Measurements from ENCODE around the gene FMN1.

The FMN1 gene

DNA sequence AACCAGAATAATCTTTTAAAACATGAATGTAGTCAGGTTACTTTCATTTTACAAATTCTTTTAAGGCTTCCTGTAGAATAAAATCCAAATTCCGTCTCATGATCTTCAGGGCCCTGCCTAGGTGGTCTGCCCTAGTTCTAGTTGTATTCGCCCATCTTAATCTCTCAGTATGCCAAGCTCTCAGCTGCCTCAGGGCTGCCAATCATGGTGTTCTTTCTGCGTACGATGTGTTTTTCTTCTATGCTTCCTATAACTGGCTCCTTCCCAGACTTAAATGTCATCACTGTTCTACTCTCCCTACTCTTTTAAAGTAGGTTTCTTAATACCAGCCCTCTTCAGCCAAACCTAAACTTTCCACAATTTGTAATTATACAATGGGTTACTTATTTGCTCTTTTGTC is 369.3 kb downstream of the FMN1 start:
- H4K8ac ChIP-seq (ENCODE audit: low read depth, low read length) = no peak overlapping the region
- H3K23ac ChIP-seq (ENCODE audit: low read length) = no peak overlapping the region
- peaks cover 2 to 7% of the 10 kb centered on the region in 2 experiments for H3K4me1 ChIP-seq (ENCODE audit: control insufficient read depth in 1 of 2, insufficient read depth in 2 of 2, low read length in 2 of 2)
- no peak overlapping the region for H3K4me2 ChIP-seq (ENCODE audit: low read length)
- H3K27me3 ChIP-seq (ENCODE audit: insufficient read depth, low read length) = no peaks in the 10 kb centered on the region
- no peak overlapping the region for H3K9ac ChIP-seq (ENCODE audit: low read length)
- no peaks in the 10 kb centered on the region for H3K9me3 ChIP-seq (ENCODE audit: insufficient read depth, low read depth, low read length)
- peaks cover 6% of the 10 kb centered on the region for H3K79me1 ChIP-seq (ENCODE audit: low read length)
- H3K36me3 ChIP-seq (ENCODE audit: control insufficient read depth in 1 of 2, insufficient read depth in 2 of 2, low read length in 2 of 2) = no peaks in the 10 kb centered on the region
- H4K12ac ChIP-seq (ENCODE audit: low read depth, low read length) = no peak overlapping the region
- H3K4ac ChIP-seq (ENCODE audit: low read depth, low read length) = no peak overlapping the region
- peak overlapping the region; percentile 56 for H2BK120ac ChIP-seq (ENCODE audit: insufficient read depth, low read length, poor library complexity)
- no peak overlapping the region for H3K14ac ChIP-seq (ENCODE audit: low read length)
- WGBS (ENCODE audit: extremely low coverage, insufficient coverage, insufficient read length) = no CpG with 5 or more reads among the region's 4 CpGs
- no peak overlapping the region for H2AFZ ChIP-seq (ENCODE audit: insufficient read depth, low read length, poor library complexity)
- H4K91ac ChIP-seq (ENCODE audit: low read depth, low read length) = peak overlapping the region; percentile 45
- DNase-seq = no peak
- no peak overlapping the region for H3K18ac ChIP-seq (ENCODE audit: low read length)
- no peak overlapping the region for H2BK12ac ChIP-seq (ENCODE audit: low read length)
- H3K79me2 ChIP-seq (ENCODE audit: control insufficient read depth, insufficient read depth, low read length, poor library complexity) = no peaks in the 10 kb centered on the region
- no peak overlapping the region for H2BK5ac ChIP-seq (ENCODE audit: low read depth, low read length, poor library complexity)
- peak overlapping the region; percentile 7 for H3K27ac ChIP-seq (ENCODE audit: low read depth, low read length)
- no peak overlapping the region for H3K4me3 ChIP-seq (ENCODE audit: low read depth, low read length)
- no peak overlapping the region for H2AK5ac ChIP-seq (ENCODE audit: low read length)

DNA sequence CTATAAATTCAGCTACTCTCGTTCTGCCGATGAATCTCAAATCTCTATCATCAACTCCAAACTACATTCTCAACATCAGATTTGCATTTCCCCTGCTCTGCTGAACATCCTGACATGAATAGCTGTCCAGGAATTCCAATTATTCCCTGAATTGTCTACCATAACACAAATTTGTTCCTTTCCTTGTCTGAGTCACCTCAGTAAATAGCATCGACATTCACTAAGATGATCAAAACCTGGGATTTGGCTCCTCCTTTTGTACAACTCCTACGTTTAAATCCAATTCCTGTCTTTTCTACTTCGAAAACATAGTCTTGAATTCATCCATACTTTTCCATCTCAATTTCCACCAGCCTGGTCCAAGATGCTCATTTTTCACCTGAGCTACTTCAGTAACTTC is 369.7 kb downstream of the FMN1 start:
- H2AFZ ChIP-seq (ENCODE audit: insufficient read depth, low read length, poor library complexity) = no peak overlapping the region
- no peak overlapping the region for H2BK5ac ChIP-seq (ENCODE audit: low read depth, low read length, poor library complexity)
- H4K91ac ChIP-seq (ENCODE audit: low read depth, low read length) = no peak overlapping the region
- no peak overlapping the region for H2AK5ac ChIP-seq (ENCODE audit: low read length)
- no peak overlapping the region for H2BK12ac ChIP-seq (ENCODE audit: low read length)
- 100% methylated on average over 2 of the region's 5 CpGs for WGBS (ENCODE audit: extremely low coverage, insufficient coverage, insufficient read length)
- H4K12ac ChIP-seq (ENCODE audit: low read depth, low read length) = no peak overlapping the region
- peaks cover 2 to 7% of the 10 kb centered on the region in 2 experiments for H3K4me1 ChIP-seq (ENCODE audit: control insufficient read depth in 1 of 2, insufficient read depth in 2 of 2, low read length in 2 of 2)
- no peaks in the 10 kb centered on the region for H3K27me3 ChIP-seq (ENCODE audit: insufficient read depth, low read length)
- no peak overlapping the region for H3K4me3 ChIP-seq (ENCODE audit: low read depth, low read length)
- H4K8ac ChIP-seq (ENCODE audit: low read depth, low read length) = no peak overlapping the region
- H2BK120ac ChIP-seq (ENCODE audit: insufficient read depth, low read length, poor library complexity) = no peak overlapping the region
- no peak overlapping the region for H3K23ac ChIP-seq (ENCODE audit: low read length)
- peak; percentile 31 to 85 for DNase-seq
- H3K18ac ChIP-seq (ENCODE audit: low read length) = no peak overlapping the region
- peaks cover 6% of the 10 kb centered on the region for H3K79me1 ChIP-seq (ENCODE audit: low read length)
- H3K4me2 ChIP-seq (ENCODE audit: low read length) = no peak overlapping the region
- H3K27ac ChIP-seq (ENCODE audit: low read depth, low read length) = peak overlapping the region; percentile 14
- H3K9ac ChIP-seq (ENCODE audit: low read length) = no peak overlapping the region
- H3K14ac ChIP-seq (ENCODE audit: low read length) = no peak overlapping the region
- H3K36me3 ChIP-seq (ENCODE audit: control insufficient read depth in 1 of 2, insufficient read depth in 2 of 2, low read length in 2 of 2) = no peaks in the 10 kb centered on the region
- H3K9me3 ChIP-seq (ENCODE audit: insufficient read depth, low read depth, low read length) = no peaks in the 10 kb centered on the region
- H3K79me2 ChIP-seq (ENCODE audit: control insufficient read depth, insufficient read depth, low read length, poor library complexity) = no peaks in the 10 kb centered on the region
- H3K4ac ChIP-seq (ENCODE audit: low read depth, low read length) = no peak overlapping the region

DNA sequence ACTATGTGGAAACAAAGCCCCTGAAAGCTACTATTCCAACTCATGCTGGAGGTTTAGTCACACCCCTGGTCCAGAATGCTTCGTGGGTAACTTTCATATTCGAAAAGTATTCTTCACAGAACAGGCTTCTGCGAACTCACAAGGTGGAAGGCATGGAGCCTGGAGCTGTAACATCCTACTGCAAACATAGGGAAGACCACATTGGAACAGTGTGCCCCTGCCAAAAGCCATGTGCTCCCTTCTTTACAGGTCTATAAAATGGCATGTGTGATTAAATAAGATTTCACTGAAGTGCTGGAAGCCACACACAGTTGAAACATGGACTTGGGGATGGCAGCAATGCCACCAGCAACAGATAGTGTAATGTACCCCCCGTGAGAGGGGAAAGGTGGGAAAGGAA is 370.8 kb downstream of the FMN1 start:
- Histone ChIP-seq H3K18ac (ENCODE audit: low read length) (no peak overlapping the region), H4K8ac (ENCODE audit: low read depth, low read length) (no peak overlapping the region), H2AFZ (ENCODE audit: insufficient read depth, low read length, poor library complexity) (no peak overlapping the region), H2BK120ac (ENCODE audit: insufficient read depth, low read length, poor library complexity) (no peak overlapping the region), H3K4ac (ENCODE audit: low read depth, low read length) (no peak overlapping the region), H3K9ac (ENCODE audit: low read length) (no peak overlapping the region), H4K12ac (ENCODE audit: low read depth, low read length) (no peak overlapping the region), H3K4me1 (ENCODE audit: control insufficient read depth in 1 of 2, insufficient read depth in 2 of 2, low read length in 2 of 2) (peaks cover 2 to 7% of the 10 kb centered on the region in 2 experiments), H3K36me3 (ENCODE audit: control insufficient read depth in 1 of 2, insufficient read depth in 2 of 2, low read length in 2 of 2) (no peaks in the 10 kb centered on the region), H3K4me3 (ENCODE audit: low read depth, low read length) (no peak overlapping the region), H3K27me3 (ENCODE audit: insufficient read depth, low read length) (no peaks in the 10 kb centered on the region), H3K4me2 (ENCODE audit: low read length) (no peak overlapping the region), H2AK5ac (ENCODE audit: low read length) (peak overlapping the region; percentile 66), H4K91ac (ENCODE audit: low read depth, low read length) (no peak overlapping the region), H2BK5ac (ENCODE audit: low read depth, low read length, poor library complexity) (no peak overlapping the region), H3K23ac (ENCODE audit: low read length) (no peak overlapping the region), H3K79me1 (ENCODE audit: low read length) (peaks cover 6% of the 10 kb centered on the region), H3K9me3 (ENCODE audit: insufficient read depth, low read depth, low read length) (no peaks in the 10 kb centered on the region), H3K79me2 (ENCODE audit: control insufficient read depth, insufficient read depth, low read length, poor library complexity) (no peaks in the 10 kb centered on the region), H3K14ac (ENCODE audit: low read length) (no peak overlapping the region), H2BK12ac (ENCODE audit: low read length) (no peak overlapping the region), H3K27ac (ENCODE audit: low read depth, low read length) (no peak overlapping the region)
- no peak for DNase-seq
- whole genome bisulfite sequencing (ENCODE audit: extremely low coverage, insufficient coverage, insufficient read length) = no CpG with 5 or more reads among the region's 4 CpGs

DNA sequence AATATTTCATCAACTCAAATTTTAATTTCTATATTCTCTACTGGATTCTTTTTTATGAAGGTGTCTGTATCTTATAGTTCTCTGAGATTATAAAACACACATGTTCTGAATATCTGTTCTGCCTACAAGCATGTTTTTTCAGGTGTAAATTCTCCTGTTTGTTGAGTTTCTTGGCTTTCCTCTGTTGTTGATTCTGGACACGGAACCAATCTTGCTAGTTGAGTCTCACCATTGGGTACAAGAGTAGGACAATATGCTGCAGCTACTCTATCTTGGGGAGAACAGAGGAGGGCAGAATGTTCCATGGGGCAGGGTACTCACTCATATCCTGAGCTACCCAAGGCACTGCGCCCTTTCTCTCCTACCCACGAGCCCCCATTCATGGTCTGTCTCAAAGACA is 371.8 kb downstream of the FMN1 start:
- Histone ChIP-seq H3K9me3 (ENCODE audit: insufficient read depth, low read depth, low read length) (no peaks in the 10 kb centered on the region), H4K12ac (ENCODE audit: low read depth, low read length) (no peak overlapping the region), H3K36me3 (ENCODE audit: control insufficient read depth in 1 of 2, insufficient read depth in 2 of 2, low read length in 2 of 2) (no peaks in the 10 kb centered on the region), H3K18ac (ENCODE audit: low read length) (no peak overlapping the region), H4K8ac (ENCODE audit: low read depth, low read length) (no peak overlapping the region), H2BK12ac (ENCODE audit: low read length) (peak overlapping the region; percentile 71), H3K79me2 (ENCODE audit: control insufficient read depth, insufficient read depth, low read length, poor library complexity) (no peaks in the 10 kb centered on the region), H3K27ac (ENCODE audit: low read depth, low read length) (no peak overlapping the region), H2AFZ (ENCODE audit: insufficient read depth, low read length, poor library complexity) (no peak overlapping the region), H3K4me2 (ENCODE audit: low read length) (no peak overlapping the region), H3K23ac (ENCODE audit: low read length) (no peak overlapping the region), H2BK120ac (ENCODE audit: insufficient read depth, low read length, poor library complexity) (no peak overlapping the region), H3K79me1 (ENCODE audit: low read length) (peaks cover 6% of the 10 kb centered on the region), H3K27me3 (ENCODE audit: insufficient read depth, low read length) (no peaks in the 10 kb centered on the region), H4K91ac (ENCODE audit: low read depth, low read length) (no peak overlapping the region), H3K14ac (ENCODE audit: low read length) (no peak overlapping the region), H3K4me1 (ENCODE audit: control insufficient read depth in 1 of 2, insufficient read depth in 2 of 2, low read length in 2 of 2) (peaks cover 2 to 7% of the 10 kb centered on the region in 2 experiments), H3K4ac (ENCODE audit: low read depth, low read length) (no peak overlapping the region), H3K4me3 (ENCODE audit: low read depth, low read length) (no peak overlapping the region), H2BK5ac (ENCODE audit: low read depth, low read length, poor library complexity) (no peak overlapping the region), H3K9ac (ENCODE audit: low read length) (no peak overlapping the region), H2AK5ac (ENCODE audit: low read length) (no peak overlapping the region)
- no CpG with 5 or more reads among the region's 3 CpGs for WGBS (ENCODE audit: extremely low coverage, insufficient coverage, insufficient read length)
- DNase-seq = no peak
